ENCODE measurements around the gene SLC24A4. TPM values are rescaled to one million over a fixed set of nuclear protein-coding genes. Genes with fewer than 3 reads are reported as not detected.
"Not testable (repeated sequence)": the region's sequence is repeated elsewhere in the genome, so short reads cannot be mapped to it uniquely, and the experiment has no call there.

The SLC24A4 gene
- total RNA-seq, 1 donor from 2014 or later: not detected

DNA sequence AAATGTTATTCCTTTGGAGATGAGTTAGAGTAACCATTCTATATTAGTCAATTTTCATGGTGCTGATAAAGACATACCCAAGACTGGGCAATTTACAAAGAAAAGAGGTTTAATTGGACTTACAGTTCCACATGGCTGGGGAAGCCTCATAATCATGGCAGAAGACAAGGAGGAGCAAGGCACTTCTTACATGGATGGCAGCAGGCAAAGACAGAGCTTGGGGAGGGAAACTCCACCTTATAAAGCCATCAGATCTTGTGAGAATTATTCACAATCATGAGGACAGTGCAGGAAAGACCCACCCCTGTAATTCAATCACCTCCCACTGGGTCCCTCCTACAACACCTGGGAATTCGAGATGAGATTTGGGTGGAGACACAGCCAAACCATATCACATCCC, 79.5 kb downstream of the SLC24A4 start:
- DNase-seq (ENCODE audit: low read depth, low spot score): not testable (repeated sequence)

GRCh38 chr14:92404018-92404417, 81.1 kb downstream of the SLC24A4 start:
- DNase-seq (ENCODE audit: low read depth, low spot score): no peak

- DNase-seq (ENCODE audit: low read depth, low spot score): no peak
These were observed 81.5 kb downstream of the SLC24A4 start for GRCh38 chr14:92404421-92404820.

DNA sequence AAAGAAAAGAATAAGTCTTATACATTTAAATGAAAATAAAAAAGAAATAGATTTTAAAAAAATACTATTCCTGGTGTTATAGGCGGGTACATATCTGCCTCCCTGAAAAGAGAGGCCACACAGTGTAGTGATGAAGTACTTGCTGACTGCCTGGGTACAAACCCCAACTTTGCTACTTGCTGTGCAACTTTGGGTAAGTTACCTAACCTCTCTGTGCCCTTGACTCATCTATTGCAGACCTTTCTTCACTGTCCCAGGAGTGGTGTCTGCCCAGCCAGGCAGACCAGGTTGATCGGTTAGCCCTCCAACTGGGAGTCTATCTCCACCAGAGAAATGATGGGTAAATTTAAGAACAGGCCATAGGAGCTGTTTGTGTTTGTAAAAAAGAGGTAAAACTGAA, 82.0 kb downstream of the SLC24A4 start:
- no peak for DNase-seq (ENCODE audit: low read depth, low spot score)

DNA sequence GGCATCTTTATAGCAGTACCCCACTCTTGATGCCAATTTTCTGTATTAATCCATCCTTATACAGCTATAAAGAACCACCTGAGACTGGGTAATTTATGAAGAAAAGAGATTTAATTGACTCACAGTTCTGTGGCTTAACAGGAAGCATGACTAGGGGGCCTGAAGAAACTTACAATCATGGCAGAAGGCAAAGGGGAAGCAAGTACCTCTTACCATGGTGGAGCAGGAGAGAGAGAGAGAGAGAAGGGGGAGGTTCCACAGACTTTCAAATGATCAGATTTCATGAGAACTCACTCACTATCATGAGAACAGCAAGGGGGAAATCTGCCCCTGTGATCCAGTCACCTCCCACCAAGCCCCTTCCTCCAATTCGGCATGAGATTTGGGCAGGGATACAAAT, 84.4 kb downstream of the SLC24A4 start:
- no peak for DNase-seq (ENCODE audit: low read depth, low spot score)

DNA sequence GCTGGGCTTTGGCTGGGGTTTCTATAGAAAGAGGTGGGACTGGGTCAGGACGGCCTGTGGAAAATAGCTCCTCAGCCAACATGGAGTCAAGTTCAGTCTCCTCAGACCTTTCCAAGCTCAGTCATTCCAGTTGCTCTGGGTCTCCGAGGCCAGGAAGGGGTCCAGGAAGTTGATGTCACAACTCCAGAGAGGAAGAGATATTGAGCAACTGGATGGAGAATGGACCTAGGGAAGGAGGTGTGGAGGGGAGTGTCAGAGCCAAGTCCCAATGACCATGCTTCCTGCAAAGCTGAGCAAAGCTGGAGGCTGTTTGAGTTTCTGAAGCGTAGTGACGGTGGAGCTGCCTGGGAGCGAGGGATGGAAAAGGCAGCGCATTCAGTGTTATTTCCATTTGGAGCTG, 86.1 kb downstream of the SLC24A4 start:
- DNase-seq (ENCODE audit: low read depth, low spot score): no peak

GRCh38 chr14:92411135-92411534, 88.2 kb downstream of the SLC24A4 start:
- DNase-seq (ENCODE audit: low read depth, low spot score): no peak

DNA sequence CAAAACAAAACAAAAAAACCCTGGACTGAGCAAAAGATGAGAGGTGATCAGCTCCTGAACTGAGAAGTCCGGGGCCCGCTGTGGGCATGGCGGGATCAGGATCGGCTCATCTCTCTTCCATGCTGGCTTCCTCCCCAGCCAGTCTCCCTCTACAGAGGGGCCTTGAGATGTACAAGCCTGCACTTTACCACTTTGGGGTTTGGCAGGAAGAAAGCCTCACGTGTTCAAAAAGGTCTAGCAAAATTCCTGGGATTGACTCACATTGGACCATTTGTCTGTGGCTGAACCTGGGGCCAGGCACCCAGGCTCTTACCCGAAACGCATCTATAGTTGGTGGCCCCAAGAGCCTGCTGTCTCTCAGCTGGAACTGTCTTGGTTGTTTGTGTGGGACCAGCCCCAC, 89.0 kb downstream of the SLC24A4 start:
- no peak for DNase-seq (ENCODE audit: low read depth, low spot score)

- DNase-seq (ENCODE audit: low read depth, low spot score): no peak
These were observed 89.9 kb downstream of the SLC24A4 start for GRCh38 chr14:92412912-92413311.

DNA sequence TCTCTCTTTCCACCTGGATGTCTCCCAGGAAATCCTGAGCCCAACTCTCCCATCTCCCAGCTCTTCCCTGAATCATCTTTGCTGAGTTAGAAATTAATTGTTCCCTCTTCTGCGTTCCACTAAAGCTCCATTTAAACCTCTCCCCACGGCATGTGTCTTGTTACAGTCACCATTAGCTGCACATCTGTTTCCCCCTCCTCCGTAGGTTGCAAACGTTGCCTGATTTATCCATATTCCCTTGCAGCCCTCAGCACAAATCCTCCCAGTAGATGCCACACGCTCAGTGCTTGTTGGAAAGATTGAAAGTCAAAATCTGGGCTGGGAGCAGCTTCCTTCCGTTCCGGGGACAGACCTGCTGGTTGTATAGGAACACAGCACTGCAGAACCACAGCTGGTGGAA, 90.4 kb downstream of the SLC24A4 start:
- no peak for DNase-seq (ENCODE audit: low read depth, low spot score)

GRCh38 chr14:92414690-92415445, 91.9 kb downstream of the SLC24A4 start:
- no peak for DNase-seq (ENCODE audit: low read depth, low spot score)

DNA sequence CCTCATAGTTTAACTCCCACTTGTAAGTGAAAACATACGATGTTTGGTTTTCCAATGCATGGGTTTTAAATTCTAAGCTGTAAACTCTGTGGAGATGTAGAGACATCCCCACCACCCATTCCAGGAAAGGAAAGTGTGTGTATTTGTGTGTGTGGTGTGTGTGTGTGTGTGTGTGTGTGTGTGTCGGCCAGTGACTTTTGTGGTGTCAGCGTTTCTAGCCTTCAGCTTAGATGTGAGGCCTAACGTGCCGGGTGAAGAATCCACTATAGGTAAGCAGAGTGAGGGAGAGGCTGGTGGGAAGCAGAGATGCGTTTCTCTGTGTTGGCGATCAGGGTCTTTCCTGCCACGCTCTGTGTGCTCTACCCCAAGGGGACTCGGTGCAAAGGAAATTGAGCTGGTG, 93.0 kb downstream of the SLC24A4 start:
- DNase-seq (ENCODE audit: low read depth, low spot score): no peak

DNA sequence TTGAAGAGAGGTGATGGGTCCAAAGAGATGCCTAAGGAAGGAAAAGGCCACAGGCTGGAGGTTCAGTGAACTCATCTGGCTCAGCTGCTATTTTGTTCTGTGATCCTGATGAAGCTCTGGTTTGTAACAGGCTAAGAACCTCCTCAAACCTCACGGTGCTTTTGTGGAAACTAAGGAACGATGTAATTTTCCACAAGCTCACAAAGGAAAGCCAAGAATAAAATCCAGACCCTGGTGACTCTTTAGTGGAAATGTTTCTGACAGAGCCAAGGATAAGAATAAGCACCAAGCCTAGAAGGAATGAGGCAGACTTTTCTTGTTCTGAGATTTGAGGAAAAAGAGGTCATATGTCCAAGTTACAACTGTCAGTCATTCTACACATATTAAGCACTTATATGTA, 93.6 kb downstream of the SLC24A4 start:
- no peak for DNase-seq (ENCODE audit: low read depth, low spot score)

- no peak for DNase-seq (ENCODE audit: low read depth, low spot score)
These were observed 94.8 kb downstream of the SLC24A4 start for GRCh38 chr14:92417759-92418158.

GRCh38 chr14:92421751-92422150, 98.8 kb downstream of the SLC24A4 start:
- no peak for DNase-seq (ENCODE audit: low read depth, low spot score)

GRCh38 chr14:92425101-92425500, 102.1 kb downstream of the SLC24A4 start:
- DNase-seq (ENCODE audit: low read depth, low spot score): no peak

- no peak for DNase-seq (ENCODE audit: low read depth, low spot score)
These were observed 103.3 kb downstream of the SLC24A4 start for GRCh38 chr14:92426237-92426636.

- no peak for DNase-seq (ENCODE audit: low read depth, low spot score)
These were observed 104.1 kb downstream of the SLC24A4 start for GRCh38 chr14:92427096-92427495.

DNA sequence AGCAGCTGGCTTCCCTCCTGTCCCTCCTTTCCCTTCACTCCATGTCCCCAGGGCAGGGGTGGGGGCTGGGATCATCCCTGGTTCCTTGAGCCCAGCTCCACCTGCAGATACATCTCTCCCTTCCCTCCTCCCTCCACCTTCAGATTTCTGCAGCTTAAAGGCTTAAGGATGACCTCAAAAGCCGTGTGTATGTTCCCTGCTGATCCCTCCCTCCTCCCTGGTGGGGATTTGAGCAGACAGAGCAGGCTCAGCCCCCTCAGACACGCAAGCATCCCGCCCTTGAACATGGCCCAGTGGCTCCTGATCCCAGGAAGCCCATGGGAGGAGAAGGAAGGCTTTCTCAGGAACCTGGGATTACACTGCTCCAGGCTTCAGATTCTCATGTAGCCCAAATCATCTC, 107.7 kb downstream of the SLC24A4 start:
- no peak for DNase-seq (ENCODE audit: low read depth, low spot score)

- no peak for DNase-seq (ENCODE audit: low read depth, low spot score)
These were observed 108.3 kb downstream of the SLC24A4 start for GRCh38 chr14:92431199-92431725.

GRCh38 chr14:92433407-92433806, 110.4 kb downstream of the SLC24A4 start:
- DNase-seq (ENCODE audit: low read depth, low spot score): no peak

DNA sequence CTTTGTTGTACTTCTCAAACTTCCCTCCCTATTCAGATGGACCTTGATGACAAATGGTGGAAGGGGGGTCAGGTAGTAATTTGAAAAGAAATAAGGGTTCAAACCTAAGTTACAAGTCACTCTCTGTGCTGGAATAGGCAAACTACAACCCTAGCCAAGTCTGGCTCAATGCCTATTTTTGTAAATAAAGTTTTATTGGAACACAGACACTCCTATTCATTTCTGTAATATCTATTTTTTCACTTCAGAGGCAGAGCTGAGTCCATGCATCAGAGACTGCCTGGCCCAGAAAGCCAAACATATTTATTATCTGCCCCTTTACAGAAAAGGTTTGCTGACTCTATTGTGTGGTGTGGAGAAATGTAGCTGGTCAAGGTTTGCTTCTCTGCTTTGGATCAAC, 112.2 kb downstream of the SLC24A4 start:
- no peak for DNase-seq (ENCODE audit: low read depth, low spot score)

DNA sequence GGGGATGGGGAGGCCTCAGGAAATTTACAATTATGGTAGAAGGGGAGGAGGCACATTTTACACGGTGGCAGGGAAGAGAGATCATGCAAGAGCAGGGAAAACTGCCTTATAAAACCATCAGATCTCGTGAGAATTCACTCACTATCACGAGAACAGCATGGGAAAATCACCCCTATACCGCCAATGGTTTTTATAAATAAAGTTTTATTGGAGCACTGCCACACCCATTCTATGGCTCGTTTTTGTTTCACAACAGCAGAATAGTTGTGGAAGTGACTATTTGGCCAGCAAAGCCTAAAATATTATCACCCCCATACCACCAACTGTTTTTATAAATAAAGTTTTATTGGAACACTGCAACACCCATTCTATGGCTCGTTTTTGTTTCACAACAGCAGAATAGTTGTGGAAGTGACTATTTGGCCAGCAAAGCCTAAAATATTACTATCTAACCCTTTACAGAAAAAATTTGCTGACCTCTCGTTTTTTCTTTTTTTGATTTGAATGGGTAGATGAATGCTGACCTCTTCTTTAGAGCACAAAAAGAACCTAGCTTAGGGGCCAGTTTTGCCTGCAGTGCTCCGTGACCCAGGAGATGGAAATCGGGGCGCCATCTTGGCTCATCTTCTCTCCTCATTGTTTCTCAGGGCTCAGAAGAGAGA, 113.3 kb downstream of the SLC24A4 start:
- DNase-seq (ENCODE audit: low read depth, low spot score): no peak

All from pulmonary artery endothelial cell (primary cell).